HG03442 (cell line): Measurements from ENCODE around the gene OR5A2.
A peak's percentile ranks its signal among the peaks of the same experiment; 100 is the strongest.
"Not testable (repeated sequence)": the region's sequence is repeated elsewhere in the genome, so short reads cannot be mapped to it uniquely, and the experiment has no call there.

Experiments
- ATAC-seq: cut with Tn5 transposase; IDR thresholded peaks from one replicate; pipeline ENCODE4 v1.9.1; 2021; ENCODE audit warnings: mild to moderate bottlenecking, moderate library complexity; ENCODE audit not compliant: unreplicated experiment

Gene OR5A2

DNA sequence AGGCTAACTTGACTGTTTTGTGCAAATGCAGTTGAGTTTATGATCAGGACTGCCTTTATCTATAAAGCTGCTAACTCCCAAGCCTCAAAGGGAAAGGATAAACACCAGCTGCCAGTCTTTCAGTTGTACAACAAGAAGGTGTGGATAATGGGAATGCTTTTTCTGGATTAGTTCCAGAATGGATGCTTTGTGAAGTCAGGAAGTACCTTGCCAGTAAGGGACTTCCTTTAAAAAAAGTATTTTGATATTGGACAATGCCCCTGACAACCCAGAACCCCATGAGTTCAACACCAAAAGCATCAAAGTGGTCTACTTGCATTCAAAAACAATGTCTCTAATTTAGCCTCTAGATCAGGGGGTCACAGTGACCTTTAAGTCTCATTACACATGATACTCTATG, 32.0 kb downstream of the OR5A2 start:
- ATAC-seq, result no peak

DNA sequence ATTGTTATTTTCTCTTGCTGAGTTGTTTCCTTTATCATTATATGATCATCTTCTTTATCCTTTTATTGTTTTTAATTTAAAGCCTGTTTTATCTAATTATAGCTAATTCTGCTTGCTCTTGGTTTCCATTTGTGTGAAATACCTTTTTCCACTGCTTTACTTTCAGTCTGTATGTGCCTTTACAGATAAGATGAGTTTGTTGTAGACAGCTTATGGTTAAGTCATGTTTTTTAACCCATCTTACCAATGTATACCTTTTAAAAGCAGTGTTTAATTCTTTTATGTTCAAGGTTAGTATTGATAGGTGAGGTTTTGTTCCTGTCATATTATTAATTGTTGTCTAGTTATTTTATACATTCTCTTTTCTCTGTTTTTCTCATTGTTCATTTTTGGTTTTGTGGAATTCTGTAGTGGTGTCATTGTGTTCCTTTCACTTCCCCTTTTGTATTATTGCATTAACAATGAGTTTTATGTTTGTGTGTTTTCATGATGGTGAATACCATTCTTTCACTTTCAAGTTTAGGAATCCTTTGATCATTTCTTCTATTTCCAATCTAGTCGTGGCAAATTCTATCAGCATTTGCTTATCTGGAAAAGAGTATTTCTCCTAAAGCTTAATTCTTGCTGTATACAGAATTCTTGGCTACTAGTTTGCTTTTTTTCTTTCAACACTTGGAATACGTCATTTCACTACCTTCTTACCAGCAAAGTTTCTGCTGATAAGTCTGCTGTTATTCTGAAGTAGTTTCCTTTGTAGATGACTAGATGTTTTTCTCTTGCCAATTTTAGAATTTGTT, 45.8 kb downstream of the OR5A2 start:
- peak; percentile 95 for ATAC-seq

DNA sequence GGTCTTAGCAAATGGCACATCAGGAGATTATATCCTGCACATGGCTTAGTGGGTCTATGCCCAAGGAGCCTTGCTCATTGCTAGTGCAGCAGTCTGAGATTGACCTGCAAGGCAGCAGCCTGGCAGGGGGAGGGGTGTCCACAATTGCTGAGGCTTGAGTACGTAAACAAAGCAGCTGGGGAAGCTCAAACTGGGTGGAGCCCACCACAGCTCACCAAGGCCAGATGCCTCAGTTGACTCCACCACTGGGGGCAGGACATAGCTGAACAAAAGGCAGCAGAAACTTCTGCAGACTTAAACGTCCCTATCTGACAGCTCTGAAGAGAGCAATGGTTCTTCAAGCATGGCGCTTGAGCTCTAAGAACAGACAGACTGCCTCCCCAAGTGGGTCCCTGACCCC, 53.9 kb downstream of the OR5A2 start:
- not testable (repeated sequence) for ATAC-seq

DNA sequence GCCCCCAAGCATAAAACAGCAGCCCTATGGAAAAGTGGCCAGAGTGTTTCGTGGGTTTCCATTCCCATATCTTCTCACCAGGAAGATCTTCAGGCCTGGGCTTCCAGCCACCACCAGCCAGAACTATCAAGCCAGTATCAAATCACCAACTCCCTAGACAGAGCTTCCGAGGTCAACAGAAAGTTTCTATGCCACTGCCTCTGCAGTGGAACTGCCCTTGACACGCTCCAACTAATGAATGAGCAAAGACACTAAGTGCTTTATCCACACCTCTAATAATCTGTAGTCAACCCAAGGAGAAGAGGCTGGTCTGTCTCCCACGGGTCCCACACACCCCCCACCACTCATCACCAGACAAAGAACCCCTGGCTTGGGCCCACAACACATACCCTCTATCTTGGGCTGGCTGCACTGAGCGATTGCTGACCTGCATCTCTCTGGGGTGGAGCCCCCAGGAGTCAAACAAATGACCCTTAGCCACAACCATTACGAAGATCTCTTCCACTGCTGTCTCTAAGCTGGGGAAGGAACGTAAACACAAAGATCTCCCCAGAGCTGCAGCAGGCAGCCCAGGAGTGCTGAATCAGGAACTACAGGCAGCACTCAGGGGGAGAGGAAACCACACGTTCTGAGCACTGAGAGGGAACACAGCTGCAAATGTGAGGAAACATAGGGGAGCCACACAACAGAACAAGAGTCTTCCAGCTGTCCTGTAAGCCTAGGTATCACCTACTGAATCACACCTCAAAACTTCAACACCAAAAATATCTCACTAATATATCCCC, 57.8 kb downstream of the OR5A2 start:
- ATAC-seq, result no peak
